Heart right ventricle (tissue), 16 donors: ENCODE measurements around the gene VWA5B1. TPM values are rescaled to one million over a fixed set of nuclear protein-coding genes. Genes with fewer than 3 reads are reported as not detected.

Source experiments
- ATAC-seq, 8 donors: fragments of 200-7000 bp; cut with Tn5 transposase; one replicate each; pipeline ENCODE4 v1.9.1; 2020; ENCODE audit warnings: mild to moderate bottlenecking in 8 of 8, moderate library complexity in 8 of 8, moderate number of reproducible peaks in 1 of 8
- DNase-seq, 2 donors: peaks; one replicate each; pipeline ENCODE4 v3.0.0-alpha.2; 2020
- H3K27ac ChIP-seq, 10 donors: fragments of 200-600 bp; sonication (generic) in 2 of 10; one replicate each; pipeline versions ENCODE4 v1.5.0 to v1.8.0; 2020 to 2022; ENCODE audit warnings: mild to moderate bottlenecking in 3 of 10
- H3K27me3 ChIP-seq, 7 donors: fragments of 200-600 bp; one replicate each; pipeline ENCODE4 v1.8.0; 2021 to 2022; ENCODE audit warnings: mild to moderate bottlenecking in 2 of 7
- H3K36me3 ChIP-seq, 9 donors: fragments of 200-600 bp; sonication (generic) in 1 of 9; one replicate each; pipeline versions ENCODE4 v1.5.0 to v1.8.0; 2020 to 2022; ENCODE audit warnings: mild to moderate bottlenecking in 2 of 9
- H3K4me1 ChIP-seq, 9 donors: fragments of 200-600 bp; sonication (generic) in 1 of 9; one replicate each; pipeline versions ENCODE4 v1.5.0 to v1.8.0; 2020 to 2022; ENCODE audit warnings: mild to moderate bottlenecking in 4 of 9
- H3K4me3 ChIP-seq, 10 donors: fragments of 200-600 bp; sonication (generic) in 2 of 10; one replicate each; pipeline versions ENCODE4 v1.5.0 to v1.8.0; 2020 to 2022; ENCODE audit warnings: mild to moderate bottlenecking in 7 of 10, moderate library complexity in 2 of 10
- H3K9me3 ChIP-seq, 11 donors: fragments of 200-600 bp in 10 of 11; sonication (generic) in 2 of 11; one replicate each; pipeline versions ENCODE4 v1.5.0 to v1.8.0; 2013 to 2022; ENCODE audit warnings: mild to moderate bottlenecking in 2 of 11, control low read depth in 1 of 11, moderate library complexity in 1 of 11
- WGBS, 2 donors: extraction: QIAGEN DNeasy Blood & Tissue Kit; methylation state at CpG; one replicate each; pipeline ENCODE4 v1.1.7; 2013; ENCODE audit warnings: inconsistent platforms in 1 of 2; 5-methylcytosine and 5-hydroxymethylcytosine counted together
- intact Hi-C, 10 donors: fragments of 100-400 bp; cut with DNase I; formaldehyde crosslinking; loops; one replicate each; pipeline versions ENCODE4 v1.11.1 to v1.14.2; 2022
- polyA plus RNA-seq, 2 donors: library from polyadenylated mRNA; stranded (reverse); fragments of 200-250 nt; gene quantifications; one replicate each; pipeline ENCODE4 v1.2.3, GENCODE V29; 2013
- total RNA-seq, 10 donors: library from RNA; stranded (reverse); fragmentation: NEBNext Ultra II Directional in 3 of 10; extraction: Animal tissue kit (Norgen Biotek cat#: 25700) in 3 of 10; gene quantifications; one replicate each; pipeline versions ENCODE4 v1.2.1 to v1.2.4, GENCODE V29; 2021 to 2023
- TF ChIP-seq, protein P1 (sequence below), 9 donors: fragments of 200-600 bp; sonication (generic) in 2 of 9; IDR thresholded peaks; one replicate each; pipeline versions ENCODE4 v1.5.0 to v1.8.0; 2021 to 2022; ENCODE audit warnings: antibody characterized with exemption in 9 of 9, mild to moderate bottlenecking in 5 of 9, moderate library complexity in 1 of 9
- donor health status: Arrhythmogenic right ventricular cardiomyopathy.
- donor health status: ischemic (EF 13 %, LVEDD 7.1; RV severe dilation, severe dysfunction).
- donor health status: healthy with polysubstance abuse.
- donor health status: DM: no; HTN: yes; CAD: no.
- donor health status: DM: no; HTN: no; CAD: no.
- donor health status: ischemic (EF 25% LVEDD 6.9; RV normal size, moderate dysfunction).
- donor health status: ischemic (EF 25% LVEDD 5.7; RV mildly dilated, moderate dysfunction).
- donor health status: healthy.
- donor health status: DM: yes; HTN: yes; CAD: no.
- donor health status: Ischemic cardiomyopathy.
- donor health status: ischemic (EF 35%, LVEDD 5.7; RV mildly dilated, moderate dysfunction).
- donor health status: nonischemic (EF 11% LVEDD 7.7; RV severe dilation, severe dysfunction).
- donor health status: DM: yes; HTN: yes; CAD: no.
- donor health status: PGD.
- donor health status: ischemic (EF 29% LVEDD 5.4; RV normal size, mild dysfunction).
- donor health status: nonischemic (EF 23%, LVEDD 6.1; RV moderate dilation, normal function).

The VWA5B1 gene
- total and polyA plus RNA-seq, 12 donors, result 0.03 to 1.2 (median 0.18) TPM; not detected in 9

GRCh38 chr1:20276485-20277159 lies 14.1 kb upstream of the VWA5B1 start:
- H3K4me1 ChIP-seq, result peaks cover 0 to 2% (median 0%) of the 10 kb centered on the region in 9 donors
- no peaks in the 10 kb centered on the region for H3K9me3 ChIP-seq
- ATAC-seq (no peak), DNase-seq (no peak)
- peaks cover 0 to 11% (median 3%) of the 10 kb centered on the region in 7 donors for H3K27me3 ChIP-seq
- H3K4me3 ChIP-seq, result no peak overlapping the region
- intact Hi-C loops, result no loop called here
- H3K36me3 ChIP-seq, result no peaks in the 10 kb centered on the region
- H3K27ac ChIP-seq, result no peak overlapping the region
- TF ChIP-seq, protein P1, sequence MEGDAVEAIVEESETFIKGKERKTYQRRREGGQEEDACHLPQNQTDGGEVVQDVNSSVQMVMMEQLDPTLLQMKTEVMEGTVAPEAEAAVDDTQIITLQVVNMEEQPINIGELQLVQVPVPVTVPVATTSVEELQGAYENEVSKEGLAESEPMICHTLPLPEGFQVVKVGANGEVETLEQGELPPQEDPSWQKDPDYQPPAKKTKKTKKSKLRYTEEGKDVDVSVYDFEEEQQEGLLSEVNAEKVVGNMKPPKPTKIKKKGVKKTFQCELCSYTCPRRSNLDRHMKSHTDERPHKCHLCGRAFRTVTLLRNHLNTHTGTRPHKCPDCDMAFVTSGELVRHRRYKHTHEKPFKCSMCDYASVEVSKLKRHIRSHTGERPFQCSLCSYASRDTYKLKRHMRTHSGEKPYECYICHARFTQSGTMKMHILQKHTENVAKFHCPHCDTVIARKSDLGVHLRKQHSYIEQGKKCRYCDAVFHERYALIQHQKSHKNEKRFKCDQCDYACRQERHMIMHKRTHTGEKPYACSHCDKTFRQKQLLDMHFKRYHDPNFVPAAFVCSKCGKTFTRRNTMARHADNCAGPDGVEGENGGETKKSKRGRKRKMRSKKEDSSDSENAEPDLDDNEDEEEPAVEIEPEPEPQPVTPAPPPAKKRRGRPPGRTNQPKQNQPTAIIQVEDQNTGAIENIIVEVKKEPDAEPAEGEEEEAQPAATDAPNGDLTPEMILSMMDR (IDR thresholded peaks at IDR 0.05), result no peak
- WGBS, 2 donors, result 72 to 73% methylated on average over 12 of the region's 12 CpGs

DNA sequence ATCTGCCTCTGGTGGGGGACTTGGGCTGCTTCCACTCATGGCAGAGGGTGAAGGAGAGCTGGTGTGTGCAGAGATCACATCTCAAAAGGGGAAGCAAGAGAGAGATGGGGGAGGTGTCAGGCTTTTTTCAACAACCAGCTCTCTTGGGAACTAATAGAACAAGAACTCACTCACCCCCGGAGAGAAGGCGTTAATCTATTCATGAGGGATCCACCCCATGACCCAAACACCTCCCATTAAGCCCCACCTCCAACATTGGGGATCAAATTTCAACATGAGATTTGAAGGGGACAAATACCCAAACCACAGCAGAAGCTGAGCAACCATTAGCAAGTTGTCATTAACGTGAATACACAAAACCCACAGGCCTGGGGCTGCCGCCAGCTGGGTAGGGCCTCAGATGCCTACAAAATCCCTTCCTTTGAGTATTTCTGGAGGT lies 12.0 kb upstream of the VWA5B1 start:
- Histone ChIP-seq H3K4me1 (peaks cover 0 to 11% (median 7%) of the 10 kb centered on the region in 9 donors), H3K4me3 (no peak overlapping the region), H3K36me3 (no peaks in the 10 kb centered on the region), H3K9me3 (no peaks in the 10 kb centered on the region), H3K27ac (no peak overlapping the region), H3K27me3 (peaks cover 0 to 12% (median 0%) of the 10 kb centered on the region in 7 donors)
- WGBS, 2 donors, result 54 to 55% methylated on average over 4 of the region's 4 CpGs
- DNase-seq, result no peak
- TF ChIP-seq, protein P1 (IDR thresholded peaks at IDR 0.05), result no peak
- intact Hi-C loops, result loop anchor here in 1 of 10 donors (1.0 kb wide), 1 partner anchor 32 kb away; no protein-coding TSS in a partner anchor
- no peak for ATAC-seq

GRCh38 chr1:20279509-20279908 lies 11.2 kb upstream of the VWA5B1 start:
- DNase-seq, result no peak
- no peak overlapping the region for H3K4me3 ChIP-seq
- 60 to 67% methylated on average over 7 of the region's 7 CpGs for WGBS, 2 donors
- H3K27ac ChIP-seq, result no peak overlapping the region
- TF ChIP-seq, protein P1 (IDR thresholded peaks at IDR 0.05), result no peak
- intact Hi-C loops, result no loop called here
- no peaks in the 10 kb centered on the region for H3K36me3 ChIP-seq
- no peaks in the 10 kb centered on the region for H3K9me3 ChIP-seq
- ATAC-seq, result peak in 1 of 8 donors; percentile 6
- peaks cover 0 to 12% (median 0%) of the 10 kb centered on the region in 7 donors for H3K27me3 ChIP-seq
- peaks cover 0 to 11% (median 7%) of the 10 kb centered on the region in 9 donors for H3K4me1 ChIP-seq

DNA sequence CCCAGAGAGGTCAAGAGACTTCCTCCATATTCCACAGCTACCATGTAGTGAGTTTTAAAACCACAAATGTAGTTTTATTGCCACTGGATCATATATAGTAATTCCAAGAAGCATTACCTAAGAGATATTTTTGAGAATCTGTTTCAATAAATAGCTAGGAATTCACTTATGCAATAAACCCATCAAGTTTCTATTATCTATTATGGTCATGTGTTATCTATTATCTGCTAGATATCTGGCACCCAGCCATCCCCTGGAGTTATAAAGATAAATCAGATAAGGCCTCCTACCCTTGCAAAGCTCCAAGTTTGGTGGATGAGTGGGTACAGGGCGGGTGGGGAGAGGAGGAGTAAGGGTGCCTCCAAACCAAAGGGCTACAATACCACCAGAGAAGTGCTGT lies 10.3 kb upstream of the VWA5B1 start:
- Histone ChIP-seq H3K4me3 (no peak overlapping the region), H3K9me3 (peaks cover 0 to under 1% (median 0%) of the 10 kb centered on the region in 11 donors), H3K4me1 (peaks cover 0 to 11% (median 7%) of the 10 kb centered on the region in 9 donors), H3K36me3 (no peaks in the 10 kb centered on the region), H3K27me3 (peaks cover 0 to 12% (median 0%) of the 10 kb centered on the region in 7 donors), H3K27ac (no peak overlapping the region)
- no peak for ATAC-seq
- DNase-seq, result no peak
- TF ChIP-seq, protein P1 (IDR thresholded peaks at IDR 0.05), result no peak
- intact Hi-C loops, result no loop called here
- 83 to 85% methylated on average over 1 of the region's 1 CpG for WGBS, 2 donors
